GM10266 (cell line): ENCODE data around the gene CERS2.

ENCODE experiments used
- DNase-seq: peaks from one replicate; pipeline ENCODE4 v3.0.0; 2012; ENCODE audit errors: extremely low spot score
- TF ChIP-seq, protein P1 (sequence below): IDR thresholded peaks from 2 replicates; pipeline ENCODE4 v1.5.1; 2012; ENCODE audit warnings: mild to moderate bottlenecking, low read depth; ENCODE audit not compliant: control insufficient read depth, insufficient read depth; ENCODE audit errors: missing control alignments

Gene CERS2

DNA sequence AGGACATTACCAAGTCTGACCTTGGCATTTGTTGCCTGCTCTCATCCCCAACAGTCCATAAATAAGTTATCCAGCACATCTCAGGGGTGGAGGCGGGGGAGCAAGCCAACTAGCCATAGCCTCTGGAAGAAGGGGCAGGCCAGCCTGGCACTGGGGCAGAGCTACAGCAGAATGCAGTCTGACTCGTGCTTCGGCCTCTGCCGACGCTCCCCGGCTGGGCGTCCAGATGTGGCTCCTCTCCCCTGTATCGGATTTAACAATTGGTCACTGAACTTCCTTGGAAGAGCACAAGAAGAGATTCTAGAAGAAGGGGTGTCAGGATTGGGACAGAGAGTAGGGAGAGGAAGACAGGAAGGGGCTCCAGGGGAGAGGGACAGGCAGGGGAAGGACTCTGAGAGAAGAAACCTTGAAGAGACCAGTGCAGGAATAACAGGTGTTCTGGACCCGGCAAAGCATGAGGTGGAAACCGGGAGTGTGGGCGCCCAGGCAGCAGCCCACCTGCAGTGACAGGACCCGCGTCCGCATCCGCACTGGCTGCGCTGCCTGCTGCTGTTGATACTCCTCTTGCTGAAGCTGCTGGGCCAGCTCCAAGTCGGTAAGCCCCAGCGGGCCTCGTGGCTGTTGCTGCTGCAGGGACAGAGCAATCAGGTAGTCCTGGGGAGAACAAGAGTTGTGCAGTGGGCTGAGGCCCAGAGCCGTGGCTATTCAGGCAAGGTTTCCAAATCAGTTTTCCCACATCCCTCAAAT lies 22.7 kb upstream of the CERS2 start:
- no peak for DNase-seq
- TF ChIP-seq, protein P1, sequence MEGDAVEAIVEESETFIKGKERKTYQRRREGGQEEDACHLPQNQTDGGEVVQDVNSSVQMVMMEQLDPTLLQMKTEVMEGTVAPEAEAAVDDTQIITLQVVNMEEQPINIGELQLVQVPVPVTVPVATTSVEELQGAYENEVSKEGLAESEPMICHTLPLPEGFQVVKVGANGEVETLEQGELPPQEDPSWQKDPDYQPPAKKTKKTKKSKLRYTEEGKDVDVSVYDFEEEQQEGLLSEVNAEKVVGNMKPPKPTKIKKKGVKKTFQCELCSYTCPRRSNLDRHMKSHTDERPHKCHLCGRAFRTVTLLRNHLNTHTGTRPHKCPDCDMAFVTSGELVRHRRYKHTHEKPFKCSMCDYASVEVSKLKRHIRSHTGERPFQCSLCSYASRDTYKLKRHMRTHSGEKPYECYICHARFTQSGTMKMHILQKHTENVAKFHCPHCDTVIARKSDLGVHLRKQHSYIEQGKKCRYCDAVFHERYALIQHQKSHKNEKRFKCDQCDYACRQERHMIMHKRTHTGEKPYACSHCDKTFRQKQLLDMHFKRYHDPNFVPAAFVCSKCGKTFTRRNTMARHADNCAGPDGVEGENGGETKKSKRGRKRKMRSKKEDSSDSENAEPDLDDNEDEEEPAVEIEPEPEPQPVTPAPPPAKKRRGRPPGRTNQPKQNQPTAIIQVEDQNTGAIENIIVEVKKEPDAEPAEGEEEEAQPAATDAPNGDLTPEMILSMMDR = no peak

DNA sequence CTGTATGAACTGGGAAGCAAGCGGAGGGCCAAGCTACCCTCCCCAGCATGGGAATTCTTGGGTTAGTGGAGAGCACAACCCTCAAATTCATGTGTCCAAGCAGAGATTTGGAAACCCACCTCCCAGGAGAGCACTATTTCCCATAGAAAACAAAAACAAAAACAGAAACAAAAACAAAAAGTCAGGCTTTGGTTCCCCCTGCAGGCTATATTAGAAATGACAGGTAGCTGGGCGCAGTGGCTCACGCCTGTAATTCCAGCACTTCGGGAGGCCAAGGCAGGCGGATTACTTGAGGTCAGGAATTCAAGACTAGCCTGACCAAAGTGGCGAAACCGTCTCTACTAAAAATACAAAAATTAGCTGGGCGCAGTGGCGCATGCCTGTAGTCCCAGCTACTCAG lies 21.3 kb upstream of the CERS2 start:
- TF ChIP-seq, protein P1 = peak; percentile 74
- DNase-seq = no peak

DNA sequence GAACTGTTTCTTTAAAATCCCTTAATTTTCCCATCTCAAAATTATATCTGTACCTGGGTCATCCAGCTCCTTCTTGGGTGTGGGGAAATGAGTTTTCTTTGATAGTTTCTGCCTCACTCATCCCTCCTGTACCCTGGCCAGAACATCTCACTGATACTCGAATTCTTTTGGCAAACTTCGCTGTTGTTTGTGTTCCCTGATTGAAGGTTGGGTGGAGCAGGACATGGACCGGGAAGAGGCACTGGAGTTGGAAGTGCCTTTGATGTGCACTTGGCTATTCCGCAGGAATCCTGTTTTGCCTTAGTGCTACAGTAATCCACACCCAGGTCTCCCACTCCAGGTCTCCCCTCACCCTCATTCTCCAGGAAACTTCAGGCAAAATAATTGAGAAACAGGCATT lies 20.8 kb upstream of the CERS2 start:
- TF ChIP-seq, protein P1 = no peak
- DNase-seq = no peak

DNA sequence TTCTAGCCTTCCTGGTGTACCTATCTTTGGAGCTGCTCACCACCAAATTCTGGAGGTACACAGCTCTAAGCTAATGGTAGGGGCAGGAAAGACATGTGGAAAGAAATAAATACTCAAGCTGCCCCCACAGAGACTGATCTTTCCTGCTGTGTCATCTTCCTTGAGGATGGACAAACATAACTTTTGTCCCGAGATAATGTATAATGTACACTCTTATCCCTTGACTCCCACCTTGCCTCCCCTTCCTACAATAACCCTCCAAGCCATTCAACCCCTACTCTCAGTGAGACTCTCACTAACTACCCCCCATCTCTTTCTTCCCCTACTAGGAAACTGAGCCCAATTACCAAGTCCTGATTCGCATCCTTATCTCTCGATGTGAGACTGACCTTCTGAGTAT lies 19.6 kb upstream of the CERS2 start:
- DNase-seq = no peak
- TF ChIP-seq, protein P1 = no peak

DNA sequence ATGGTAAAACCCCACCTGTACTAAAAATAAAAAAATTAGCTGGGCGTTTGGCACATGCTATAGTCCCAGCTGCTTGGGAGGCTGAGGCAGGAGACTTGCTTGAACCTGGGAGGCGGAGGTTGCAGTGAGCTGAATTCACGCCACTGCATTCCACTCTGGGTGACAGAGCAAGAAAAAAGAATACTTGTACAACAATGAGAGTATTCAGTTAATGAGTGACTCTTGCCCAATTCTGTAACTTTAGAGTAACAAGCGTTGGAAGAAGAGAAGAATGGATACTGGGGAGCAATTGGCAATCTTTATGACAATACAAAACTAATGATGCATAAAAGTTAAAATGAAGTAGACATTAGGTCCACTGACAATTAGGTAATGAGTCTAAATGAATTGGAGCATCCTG lies 18.0 kb upstream of the CERS2 start:
- DNase-seq = no peak
- TF ChIP-seq, protein P1 = no peak

DNA sequence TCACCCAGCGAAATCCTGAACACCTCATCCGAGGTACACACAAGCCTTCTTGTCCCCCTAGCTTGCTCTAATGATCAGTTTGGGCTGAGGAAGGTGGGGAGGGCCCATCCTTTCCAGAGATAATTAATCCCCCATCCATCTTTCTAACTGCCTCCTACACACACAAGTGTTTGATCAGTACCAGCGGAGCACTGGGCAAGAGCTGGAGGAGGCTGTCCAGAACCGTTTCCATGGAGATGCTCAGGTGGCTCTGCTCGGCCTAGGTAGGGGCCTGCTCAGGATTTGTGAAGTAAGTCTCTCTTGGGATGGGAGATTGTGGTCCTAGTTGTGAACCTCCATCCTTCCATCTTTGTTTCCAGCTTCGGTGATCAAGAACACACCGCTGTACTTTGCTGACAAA lies 13.3 kb upstream of the CERS2 start:
- TF ChIP-seq, protein P1 = no peak
- DNase-seq = no peak

DNA sequence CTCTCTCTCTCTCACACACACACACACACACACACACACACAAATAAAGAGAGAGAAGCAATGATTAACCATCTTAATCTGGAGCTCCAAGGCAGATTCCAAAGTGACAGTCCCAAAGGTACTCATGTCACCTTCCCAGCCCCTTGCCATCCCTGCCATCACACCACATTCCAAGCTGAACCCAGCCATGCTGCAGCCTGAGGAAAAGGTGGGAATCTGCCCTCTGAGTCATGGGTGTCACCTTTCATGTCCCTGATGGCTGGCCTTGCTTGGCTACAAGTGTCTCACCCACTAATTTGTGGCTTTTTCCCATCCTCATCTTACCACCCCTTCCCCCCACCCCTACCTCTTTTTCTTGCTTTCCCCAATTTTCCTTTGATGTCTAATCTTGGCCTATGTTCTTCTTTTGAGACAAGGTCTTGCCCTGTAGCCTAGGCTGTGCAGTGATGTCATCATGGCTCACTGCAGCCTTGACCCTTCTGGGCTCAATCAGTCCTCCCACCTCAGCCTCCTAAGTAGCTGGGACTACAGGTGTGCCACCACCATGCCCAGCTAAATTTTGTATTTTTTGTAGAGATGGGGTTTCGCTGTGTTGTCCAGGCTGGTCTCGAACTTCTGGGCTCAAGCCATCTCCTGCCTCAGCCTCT lies 10.7 kb upstream of the CERS2 start:
- TF ChIP-seq, protein P1 = no peak
- DNase-seq = no peak
